ENCODE data around the gene PP2D1. TPM values are rescaled to one million over a fixed set of nuclear protein-coding genes. Genes with fewer than 3 reads are reported as not detected.

PP2D1 gene
- total and polyA plus RNA-seq, 2 experiments from 2014 or later, result 0.23 TPM; not detected in 1

DNA sequence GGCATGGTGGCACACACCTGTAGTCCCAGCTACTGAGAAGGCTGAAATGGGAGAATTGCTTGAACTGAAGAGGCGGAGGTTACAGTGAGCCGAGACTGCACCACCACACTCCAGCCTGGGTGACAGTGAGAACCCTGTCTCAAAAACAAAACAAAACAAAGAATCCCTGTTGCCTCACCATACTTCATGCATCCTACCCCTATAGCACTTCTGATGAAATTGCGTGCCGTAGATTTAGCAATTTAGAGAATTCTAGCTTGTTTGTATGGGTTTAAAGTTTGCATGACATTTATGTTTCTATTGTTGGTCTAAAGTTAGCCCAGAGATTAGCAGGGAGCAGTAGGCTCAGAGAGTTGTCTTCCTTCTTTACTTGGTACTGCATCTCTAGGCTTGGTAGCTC, 57.4 kb downstream of the PP2D1 start:
- TF ChIP-seq EZH2 (IDR thresholded peaks at IDR 0.05; ENCODE audit: borderline replicate concordance), result no peak
- TF ChIP-seq, protein P1, sequence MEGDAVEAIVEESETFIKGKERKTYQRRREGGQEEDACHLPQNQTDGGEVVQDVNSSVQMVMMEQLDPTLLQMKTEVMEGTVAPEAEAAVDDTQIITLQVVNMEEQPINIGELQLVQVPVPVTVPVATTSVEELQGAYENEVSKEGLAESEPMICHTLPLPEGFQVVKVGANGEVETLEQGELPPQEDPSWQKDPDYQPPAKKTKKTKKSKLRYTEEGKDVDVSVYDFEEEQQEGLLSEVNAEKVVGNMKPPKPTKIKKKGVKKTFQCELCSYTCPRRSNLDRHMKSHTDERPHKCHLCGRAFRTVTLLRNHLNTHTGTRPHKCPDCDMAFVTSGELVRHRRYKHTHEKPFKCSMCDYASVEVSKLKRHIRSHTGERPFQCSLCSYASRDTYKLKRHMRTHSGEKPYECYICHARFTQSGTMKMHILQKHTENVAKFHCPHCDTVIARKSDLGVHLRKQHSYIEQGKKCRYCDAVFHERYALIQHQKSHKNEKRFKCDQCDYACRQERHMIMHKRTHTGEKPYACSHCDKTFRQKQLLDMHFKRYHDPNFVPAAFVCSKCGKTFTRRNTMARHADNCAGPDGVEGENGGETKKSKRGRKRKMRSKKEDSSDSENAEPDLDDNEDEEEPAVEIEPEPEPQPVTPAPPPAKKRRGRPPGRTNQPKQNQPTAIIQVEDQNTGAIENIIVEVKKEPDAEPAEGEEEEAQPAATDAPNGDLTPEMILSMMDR (IDR thresholded peaks at IDR 0.05; ENCODE audit: poor library complexity), result no peak
- no peaks in the 10 kb centered on the region for H3K9me3 ChIP-seq (ENCODE audit: low read depth)
- no peak overlapping the region for H3K4me2 ChIP-seq
- no peaks in the 10 kb centered on the region for H3K27me3 ChIP-seq
- peaks cover 9% of the 10 kb centered on the region for H3K4me1 ChIP-seq (ENCODE audit: insufficient read depth)
- no peak overlapping the region for H3K4me3 ChIP-seq
- H3K27ac ChIP-seq, result no peak overlapping the region
- WGBS (ENCODE audit: low lambda C conversion rate, missing lambda C conversion rate), result over 99% methylated on average over 4 of the region's 4 CpGs
- peaks cover 100% of the 10 kb centered on the region for H3K79me2 ChIP-seq
- no peaks in the 10 kb centered on the region for H3K9me2 ChIP-seq (replicated peaks; ENCODE audit: insufficient read depth)
- H4K20me1 ChIP-seq (ENCODE audit: insufficient read depth, poor library complexity, severe bottlenecking), result peaks cover 92% of the 10 kb centered on the region
- DNase-seq (ENCODE audit: low spot score), result no peak
- H2AFZ ChIP-seq, result no peak overlapping the region
- no peaks in the 10 kb centered on the region for H3K36me3 ChIP-seq (replicated peaks; ENCODE audit: insufficient read depth, low read depth)

- TF ChIP-seq EZH2 (IDR thresholded peaks at IDR 0.05; ENCODE audit: borderline replicate concordance), result no peak
- TF ChIP-seq EZH2phosphoT487 (IDR thresholded peaks at IDR 0.05; ENCODE audit: low read depth, severe bottlenecking, unreplicated experiment), result no peak
- TF ChIP-seq, protein P1 (IDR thresholded peaks at IDR 0.05; ENCODE audit: poor library complexity), result no peak
- Histone ChIP-seq H3K9me2 (replicated peaks; ENCODE audit: insufficient read depth) (no peaks in the 10 kb centered on the region), H3K4me3 (no peak overlapping the region), H3K36me3 (replicated peaks; ENCODE audit: insufficient read depth, low read depth) (no peaks in the 10 kb centered on the region), H3K9me3 (ENCODE audit: low read depth) (no peaks in the 10 kb centered on the region), H3K79me2 (peaks cover 79% of the 10 kb centered on the region), H3K27me3 (no peaks in the 10 kb centered on the region), H4K20me1 (ENCODE audit: insufficient read depth, poor library complexity, severe bottlenecking) (peaks cover 71% of the 10 kb centered on the region), H3K4me2 (peak overlapping the region; percentile 83), H3K4me1 (ENCODE audit: insufficient read depth) (peaks cover 11% of the 10 kb centered on the region), H3K27ac (no peak overlapping the region), H2AFZ (no peak overlapping the region)
- WGBS (ENCODE audit: low lambda C conversion rate, missing lambda C conversion rate), result 95% methylated on average over 2 of the region's 2 CpGs
- no peak for DNase-seq (ENCODE audit: low spot score)
These were observed 61.7 kb downstream of the PP2D1 start for GRCh38 chr3:19950316-19950715.

- no peaks in the 10 kb centered on the region for H3K36me3 ChIP-seq (replicated peaks; ENCODE audit: insufficient read depth, low read depth)
- no peaks in the 10 kb centered on the region for H3K9me2 ChIP-seq (replicated peaks; ENCODE audit: insufficient read depth)
- peak overlapping the region; percentile 73 for H3K4me3 ChIP-seq
- WGBS (ENCODE audit: low lambda C conversion rate, missing lambda C conversion rate), result 4% methylated on average over 2 of the region's 2 CpGs
- H3K27ac ChIP-seq, result peak overlapping the region; percentile 99
- no peak for DNase-seq (ENCODE audit: low spot score)
- H3K4me1 ChIP-seq (ENCODE audit: insufficient read depth), result peaks cover 11% of the 10 kb centered on the region
- TF ChIP-seq EZH2phosphoT487 (IDR thresholded peaks at IDR 0.05; ENCODE audit: low read depth, severe bottlenecking, unreplicated experiment), result no peak
- TF ChIP-seq, protein P1 (IDR thresholded peaks at IDR 0.05; ENCODE audit: poor library complexity), result no peak
- TF ChIP-seq EZH2 (IDR thresholded peaks at IDR 0.05; ENCODE audit: borderline replicate concordance), result no peak
- peaks cover 58% of the 10 kb centered on the region for H3K79me2 ChIP-seq
- peak overlapping the region; percentile 83 for H3K4me2 ChIP-seq
- H4K20me1 ChIP-seq (ENCODE audit: insufficient read depth, poor library complexity, severe bottlenecking), result peaks cover 50% of the 10 kb centered on the region
- H3K27me3 ChIP-seq, result no peaks in the 10 kb centered on the region
- no peaks in the 10 kb centered on the region for H3K9me3 ChIP-seq (ENCODE audit: low read depth)
- H2AFZ ChIP-seq, result no peak overlapping the region
These were observed 63.9 kb downstream of the PP2D1 start for GRCh38 chr3:19948226-19948591.
